Renal cortex interstitium (tissue), 11 donors: ENCODE results near the gene RECQL5. TPM values are rescaled to one million over a fixed set of nuclear protein-coding genes. Genes with fewer than 3 reads are reported as not detected.
"Not testable (repeated sequence)": the region's sequence is repeated elsewhere in the genome, so short reads cannot be mapped to it uniquely, and the experiment has no call there.

Experiments
- DNase-seq, 11 donors: peaks; one replicate each; pipeline ENCODE4 v3.0.0-alpha.2; 2013; ENCODE audit warnings: low read depth in 9 of 11, low spot score in 4 of 11; ENCODE audit errors: extremely low read depth in 1 of 11
- polyA plus RNA-seq, 3 donors: library from polyadenylated mRNA; unstranded; fragments of 120-200 nt; gene quantifications; one replicate each; pipeline ENCODE4 v1.2.1, GENCODE V29; 2013; ENCODE audit not compliant: insufficient read length in 3 of 3

The RECQL5 gene
- polyA plus RNA-seq, 3 donors: 34.6 to 52.3 (median 44.1) TPM

GRCh38 chr17:75587675-75588595, 79.0 kb downstream of the RECQL5 start, which contains the start of gene MYO15B:
TSS of gene MYO15B (plus strand) at chr17:75587800. CDS start at chr17:75588058, 258 bp downstream.
- DNase-seq: peak in 8 of 11 donors; percentile 45 to 70 (median 64)

DNA sequence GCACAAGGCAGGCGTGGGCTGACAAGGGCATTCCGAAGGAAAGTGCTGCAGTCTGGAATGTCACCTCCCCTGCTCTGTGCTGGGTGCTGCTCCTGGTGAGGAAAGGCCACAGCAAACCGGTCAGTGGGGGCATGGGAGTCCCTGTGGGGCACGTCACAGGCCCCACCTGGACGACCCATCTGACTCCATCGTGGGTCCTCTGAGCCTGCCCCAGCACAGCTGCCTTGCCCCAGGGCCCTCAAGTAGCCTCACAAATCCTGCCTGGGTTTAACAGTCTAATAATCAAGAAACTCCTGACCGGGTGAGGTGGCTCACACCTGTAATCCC, 82.1 kb downstream of the RECQL5 start:
- DNase-seq: no peak

DNA sequence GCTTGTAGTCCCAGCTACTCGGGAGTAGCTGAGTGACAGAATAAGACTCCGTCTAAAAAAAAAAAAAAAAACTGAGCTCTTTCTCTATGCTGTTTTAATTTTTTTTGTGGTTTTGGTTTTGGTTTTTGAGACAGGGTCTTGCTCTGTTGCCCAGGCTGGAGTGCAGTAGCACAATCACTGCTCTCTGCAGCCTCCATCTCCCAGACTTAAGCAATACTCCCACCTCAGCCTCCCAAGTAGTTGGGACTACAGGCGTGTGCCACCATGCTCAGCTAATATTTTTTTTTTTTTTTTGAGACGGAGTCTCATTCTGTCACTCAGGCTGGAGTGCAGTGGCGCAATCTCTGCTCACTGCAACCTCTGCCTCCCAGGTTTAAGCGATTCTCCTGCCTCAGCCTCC, 83.8 kb downstream of the RECQL5 start:
- not testable (repeated sequence) for DNase-seq

DNA sequence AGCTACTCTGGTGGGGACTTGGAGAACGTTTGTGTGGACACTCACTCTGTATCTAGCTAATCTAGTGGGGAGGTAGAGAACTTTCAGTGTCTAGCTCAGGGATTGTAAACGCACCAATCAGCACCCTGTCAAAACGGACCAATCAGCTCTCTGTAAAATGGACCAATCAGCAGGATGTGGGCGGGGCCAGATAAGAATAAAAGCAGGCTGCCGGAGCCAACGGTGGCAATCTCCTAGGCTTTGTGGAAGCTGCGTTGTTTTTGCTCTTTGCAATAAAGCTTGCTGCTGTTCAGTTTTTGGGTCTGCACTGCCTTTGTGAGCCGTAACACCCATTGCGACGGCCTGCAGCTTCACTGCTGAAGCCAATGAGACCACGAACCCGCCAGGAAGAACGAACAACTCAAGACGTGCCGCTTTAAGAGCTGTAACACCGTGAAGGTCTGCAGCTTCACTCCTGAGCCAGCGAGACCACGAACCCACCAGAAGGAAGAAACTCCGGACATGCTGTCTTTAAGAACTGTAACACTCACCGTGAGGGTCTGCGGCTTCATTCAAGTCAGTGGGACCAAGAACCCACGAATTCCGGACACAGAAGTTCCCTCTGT, 85.7 kb downstream of the RECQL5 start:
- not testable (repeated sequence) for DNase-seq

Other genes with a start within 250 kb of the RECQL5 start
- 100 to 1,000 TPM in 1 of 3 donors, 10 to 100 TPM in 2; 91.6 to 101 (median 96.7) TPM for gene TMEM94, start 210.5 kb downstream of the RECQL5 start, polyA plus RNA-seq
- 10 to 100 TPM; 24.1 to 32.7 (median 28.3) TPM for gene CASKIN2, start 151.6 kb downstream of the RECQL5 start, polyA plus RNA-seq
- 10 to 100 TPM; 46.8 to 55.0 (median 47.2) TPM for gene TSEN54, start 150.6 kb downstream of the RECQL5 start, polyA plus RNA-seq
- 100 to 1,000 TPM in 1 of 3 donors, 10 to 100 TPM in 2; 45.9 to 103 (median 60.8) TPM for gene LLGL2, start 141.5 kb downstream of the RECQL5 start, polyA plus RNA-seq
- gene MYO15B, start 79.4 kb downstream of the RECQL5 start, polyA plus RNA-seq: 100 to 1,000 TPM; 123 to 286 (median 163) TPM
- 10 to 100 TPM in 1 of 3 donors, 1 to 10 TPM in 2; 5.6 to 13.3 (median 5.7) TPM for gene SMIM5, start 33.7 kb downstream of the RECQL5 start, polyA plus RNA-seq
- 10 to 100 TPM; 87.6 to 96.1 (median 94.4) TPM for gene SAP30BP, start 184 bp upstream of the RECQL5 start, polyA plus RNA-seq
- gene ITGB4, start 54.3 kb upstream of the RECQL5 start, polyA plus RNA-seq: 10 to 100 TPM in 2 of 3 donors, 1 to 10 TPM in 1; 9.9 to 14.7 (median 11.1) TPM
- 10 to 100 TPM; 19.7 to 37.6 (median 32.9) TPM for gene GALK1, start 98.0 kb upstream of the RECQL5 start, polyA plus RNA-seq
- 10 to 100 TPM; 34.1 to 52.2 (median 42.4) TPM for gene UNK, start 117.7 kb upstream of the RECQL5 start, polyA plus RNA-seq
- gene UNC13D, start 177.2 kb upstream of the RECQL5 start, polyA plus RNA-seq: 1 to 10 TPM; 4.5 to 6.9 (median 5.5) TPM
- gene WBP2, start 188.2 kb upstream of the RECQL5 start, polyA plus RNA-seq: 100 to 1,000 TPM in 1 of 3 donors, 10 to 100 TPM in 2; 73.9 to 104 (median 86.0) TPM
- gene TRIM47, start 211.4 kb upstream of the RECQL5 start, polyA plus RNA-seq: 1 to 10 TPM; 5.1 to 9.3 (median 9.3) TPM
- 10 to 100 TPM; 11.2 to 18.4 (median 15.5) TPM for gene TRIM65, start 229.8 kb upstream of the RECQL5 start, polyA plus RNA-seq
- gene MRPL38, start 237.7 kb upstream of the RECQL5 start, polyA plus RNA-seq: 10 to 100 TPM; 68.1 to 97.2 (median 95.4) TPM